Large intestine (tissue), 3 donors: ENCODE data around the gene ZDHHC11B. TPM values are rescaled to one million over a fixed set of nuclear protein-coding genes. Genes with fewer than 3 reads are reported as not detected.
"Not testable (repeated sequence)": the region's sequence is repeated elsewhere in the genome, so short reads cannot be mapped to it uniquely, and the experiment has no call there.

Source experiments
- DNase-seq, 2 donors: peaks; one replicate each; pipeline versions ENCODE4 v3.0.0 to v3.0.0-alpha.2; 2013
- H3K27ac ChIP-seq: one replicate; pipeline ENCODE4 v1.5.1; 2013; ENCODE audit warnings: low read length
- H3K27me3 ChIP-seq: 2 replicates; pipeline ENCODE4 v1.6.1; 2013; ENCODE audit warnings: low read length; ENCODE audit not compliant: control insufficient read depth, insufficient read depth
- H3K36me3 ChIP-seq: 2 replicates; pipeline ENCODE4 v1.6.1; 2013; ENCODE audit warnings: low read length; ENCODE audit not compliant: control insufficient read depth, insufficient read depth
- H3K4me1 ChIP-seq: one replicate; pipeline ENCODE4 v1.6.1; 2013; ENCODE audit warnings: low read length; ENCODE audit not compliant: control insufficient read depth, insufficient read depth
- H3K4me3 ChIP-seq: one replicate; pipeline ENCODE4 v1.5.1; 2013; ENCODE audit warnings: low read length
- H3K9me3 ChIP-seq: one replicate; pipeline ENCODE4 v1.6.1; 2013; ENCODE audit warnings: mild to moderate bottlenecking, low read depth, low read length, moderate library complexity; ENCODE audit not compliant: control insufficient read depth
- WGBS: methylation state at CpG from one replicate; pipeline ENCODE4 v1.1.5; 2013; ENCODE audit warnings: low lambda C conversion rate; ENCODE audit not compliant: insufficient coverage; 5-methylcytosine and 5-hydroxymethylcytosine counted together
- polyA plus RNA-seq: library from polyadenylated mRNA; unstranded; fragments of 120-200 nt; gene quantifications from one replicate; pipeline ENCODE4 v1.2.1, GENCODE V29; 2013

ZDHHC11B gene
- polyA plus RNA-seq, 1 donor: 16.1 TPM

GRCh38 chr5:715636-716035 is 68.9 kb downstream of the ZDHHC11B start:
- not testable (repeated sequence) for H3K4me3 ChIP-seq, H3K36me3 ChIP-seq, H3K27me3 ChIP-seq, H3K4me1 ChIP-seq, H3K27ac ChIP-seq, DNase-seq, H3K9me3 ChIP-seq
- WGBS: 100% methylated on average over 1 of the region's 4 CpGs

GRCh38 chr5:714215-715118 is 70.1 kb downstream of the ZDHHC11B start:
- H3K9me3 ChIP-seq, H3K4me3 ChIP-seq, DNase-seq, H3K27me3 ChIP-seq, H3K36me3 ChIP-seq, H3K4me1 ChIP-seq, H3K27ac ChIP-seq: not testable (repeated sequence)
- WGBS: no CpG with 5 or more reads among the region's 8 CpGs

GRCh38 chr5:713686-714085 is 70.8 kb downstream of the ZDHHC11B start:
- H3K9me3 ChIP-seq, H3K4me3 ChIP-seq, H3K36me3 ChIP-seq, H3K4me1 ChIP-seq, DNase-seq, H3K27me3 ChIP-seq, H3K27ac ChIP-seq: not testable (repeated sequence)
- WGBS: no CpG with 5 or more reads among the region's 3 CpGs

GRCh38 chr5:708848-709517 is 75.5 kb downstream of the ZDHHC11B start:
- H3K36me3 ChIP-seq, H3K9me3 ChIP-seq, H3K4me1 ChIP-seq, DNase-seq, H3K4me3 ChIP-seq, H3K27me3 ChIP-seq, H3K27ac ChIP-seq: not testable (repeated sequence)
- WGBS: no CpG with 5 or more reads among the region's 3 CpGs

- no CpG with 5 or more reads among the region's 4 CpGs for WGBS
- not testable (repeated sequence) for H3K4me3 ChIP-seq, H3K9me3 ChIP-seq, H3K36me3 ChIP-seq, H3K4me1 ChIP-seq, H3K27me3 ChIP-seq, H3K27ac ChIP-seq, DNase-seq
Observed at GRCh38 chr5:708374-708773, 76.2 kb downstream of the ZDHHC11B start.

GRCh38 chr5:706127-706526 is 78.4 kb downstream of the ZDHHC11B start:
- H3K4me1 ChIP-seq, H3K36me3 ChIP-seq, H3K27ac ChIP-seq, H3K9me3 ChIP-seq, H3K4me3 ChIP-seq, DNase-seq, H3K27me3 ChIP-seq: not testable (repeated sequence)
- no CpG with 5 or more reads among the region's 7 CpGs for WGBS

- not testable (repeated sequence) for H3K36me3 ChIP-seq, DNase-seq, H3K27me3 ChIP-seq, H3K4me1 ChIP-seq, H3K4me3 ChIP-seq, H3K27ac ChIP-seq
- no CpG with 5 or more reads among the region's 21 CpGs for WGBS
- peaks cover 14% of the 10 kb centered on the region for H3K9me3 ChIP-seq
Observed at GRCh38 chr5:696753-697702, 87.5 kb downstream of the ZDHHC11B start.

- no CpG with 5 or more reads among the region's 8 CpGs for WGBS
- H3K36me3 ChIP-seq, H3K27ac ChIP-seq, H3K27me3 ChIP-seq, H3K4me1 ChIP-seq, DNase-seq, H3K4me3 ChIP-seq: not testable (repeated sequence)
- peaks cover 14% of the 10 kb centered on the region for H3K9me3 ChIP-seq
Observed at GRCh38 chr5:696191-696590, 88.3 kb downstream of the ZDHHC11B start.

- WGBS: no CpG with 5 or more reads among the region's 13 CpGs
- DNase-seq, H3K4me3 ChIP-seq, H3K27ac ChIP-seq, H3K36me3 ChIP-seq, H3K27me3 ChIP-seq, H3K4me1 ChIP-seq: not testable (repeated sequence)
- H3K9me3 ChIP-seq: peaks cover 14% of the 10 kb centered on the region
Observed at GRCh38 chr5:695475-695874, 89.1 kb downstream of the ZDHHC11B start.

GRCh38 chr5:694042-694431 is 90.5 kb downstream of the ZDHHC11B start:
- H3K9me3 ChIP-seq: peaks cover 11% of the 10 kb centered on the region
- H3K27me3 ChIP-seq, H3K27ac ChIP-seq, H3K36me3 ChIP-seq, H3K4me1 ChIP-seq: not testable (repeated sequence)
- no CpG with 5 or more reads among the region's 22 CpGs for WGBS
- peak overlapping the region; percentile 23 for H3K4me3 ChIP-seq
- peak in 1 of 2 donors; percentile 20 for DNase-seq
